Body of pancreas (tissue), 4 donors: ENCODE measurements around the gene SLC46A1.

Experiments used
- CTCF ChIP-seq, 7 experiments: fragments of 450-650 bp in 4 of 7; fragments of 200-600 bp in 3 of 7; sonication (generic) in 3 of 7; IDR thresholded peaks; one replicate each; pipeline ENCODE4 v1.5.1; 2016 to 2019; ENCODE audit warnings: antibody characterized with exemption in 7 of 7
- POLR2A ChIP-seq, 3 donors: fragments of 450-650 bp; IDR thresholded peaks; one replicate each; pipeline ENCODE4 v1.6.1; 2016; ENCODE audit warnings: antibody characterized with exemption in 3 of 3, mild to moderate bottlenecking in 2 of 3

GRCh38 chr17:28388106-28388505, 17.9 kb downstream of the SLC46A1 start:
- TF ChIP-seq CTCF (IDR thresholded peaks at IDR 0.05), result no peak
- no peak for TF ChIP-seq POLR2A (IDR thresholded peaks at IDR 0.05)
